ENCODE results near the gene RPTOR.

Gene RPTOR

GRCh38 chr17:81013642-81014041 lies 469.0 kb downstream of the RPTOR start:
- DNase-seq: no peak

GRCh38 chr17:81015136-81015535 lies 470.5 kb downstream of the RPTOR start:
- no peak for DNase-seq
